NCI-H2081 (cell line): ENCODE measurements around the gene MRPS27.

Experiments
- DNase-seq, 2 experiments: peaks; one replicate each; lab custom pipeline; 2025; lab: John Stamatoyannopoulos, UW

The MRPS27 gene

DNA sequence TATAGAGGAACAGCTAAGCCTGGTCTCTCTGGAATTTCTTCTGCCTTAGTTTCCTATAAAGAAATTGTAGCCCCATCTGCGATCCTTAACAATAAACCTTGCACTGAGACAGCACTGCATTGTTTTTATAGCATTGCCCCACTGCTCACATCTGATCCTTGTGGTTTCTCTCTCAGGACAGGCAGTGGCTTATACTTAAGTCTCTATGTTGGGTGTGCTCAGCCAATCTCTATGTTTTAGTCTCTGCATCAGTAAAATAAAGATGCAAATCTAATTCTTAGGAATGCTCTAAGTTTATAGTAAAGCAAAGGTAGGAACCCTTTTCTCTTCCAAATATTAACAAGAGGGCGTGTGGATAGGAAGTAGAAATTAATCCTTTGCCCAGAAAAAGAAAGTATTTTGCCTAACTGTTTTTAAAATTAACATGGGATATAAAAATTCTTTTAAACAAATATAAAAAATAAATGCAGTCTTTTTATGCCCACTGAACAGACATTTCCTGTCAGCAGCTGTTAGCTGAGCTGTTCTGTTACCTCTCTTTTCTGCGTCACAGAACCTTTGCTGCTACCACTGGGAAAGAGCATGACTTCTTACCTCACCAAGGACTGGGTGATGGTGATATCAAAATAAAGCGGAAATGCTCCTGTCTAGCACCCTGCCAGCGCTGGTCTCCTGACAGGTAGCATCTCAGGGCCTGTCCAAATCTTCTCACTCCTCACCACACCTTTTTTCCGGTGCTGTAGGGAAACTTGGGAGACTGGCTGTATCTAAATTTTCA lies 29.5 kb downstream of the MRPS27 start:
- no peak for DNase-seq

DNA sequence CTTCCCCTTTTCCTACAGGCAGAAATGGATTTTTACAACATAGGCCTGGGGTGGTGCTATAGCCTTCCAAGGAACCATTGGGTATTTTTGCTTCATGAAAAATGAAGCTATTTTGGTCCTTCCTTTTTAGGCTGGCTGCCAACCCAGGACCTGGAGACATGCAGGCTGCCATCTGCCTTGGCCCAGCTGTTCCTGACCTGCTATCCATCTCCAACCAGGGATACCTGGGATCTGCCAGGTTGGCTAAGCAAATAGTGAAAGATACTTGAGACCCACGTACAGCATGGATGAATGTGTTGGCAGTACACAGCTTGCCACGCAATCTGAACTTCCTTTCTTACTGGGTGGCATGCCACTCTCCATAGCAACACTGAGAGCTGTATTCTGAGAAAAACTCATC lies 31.1 kb downstream of the MRPS27 start:
- DNase-seq, result peak; percentile 66 to 87

DNA sequence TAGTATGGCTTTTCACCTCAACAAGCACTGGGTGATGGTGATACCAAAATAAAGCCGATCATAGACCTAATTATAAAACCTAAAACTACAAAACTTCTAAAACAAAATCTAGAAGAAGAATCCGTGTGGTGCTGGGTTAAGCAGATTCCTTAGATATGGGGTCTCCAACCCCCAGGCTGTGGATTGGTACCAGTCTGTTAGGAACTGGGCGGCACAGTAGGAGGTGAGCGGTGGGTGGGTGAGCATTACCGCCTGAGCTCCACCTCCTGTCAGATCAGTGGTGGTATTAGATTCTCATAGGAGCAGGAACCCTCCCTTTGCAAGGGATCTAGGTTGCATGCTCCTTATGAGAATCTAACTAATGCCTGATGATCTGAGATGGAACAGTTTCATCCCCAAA lies 33.2 kb downstream of the MRPS27 start:
- DNase-seq, result no peak

DNA sequence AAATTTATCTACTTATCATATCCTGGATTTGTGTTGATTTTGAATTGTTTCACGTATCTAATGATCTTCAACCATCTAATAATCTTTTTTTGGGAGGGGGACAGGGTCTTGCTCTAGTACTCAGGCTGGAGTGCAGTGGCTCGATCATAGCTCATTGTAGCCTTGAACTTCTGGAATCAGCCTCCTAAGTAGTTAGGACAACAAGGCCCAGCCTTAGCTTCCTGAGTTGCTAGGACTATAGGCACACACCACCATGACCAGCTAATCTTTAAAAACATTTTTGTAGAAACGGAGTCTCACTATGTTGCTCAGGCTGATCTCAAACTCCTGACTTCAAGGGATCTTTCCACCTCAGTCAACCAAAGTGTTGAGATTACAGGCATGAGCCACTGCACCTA lies 34.6 kb downstream of the MRPS27 start:
- no peak for DNase-seq

DNA sequence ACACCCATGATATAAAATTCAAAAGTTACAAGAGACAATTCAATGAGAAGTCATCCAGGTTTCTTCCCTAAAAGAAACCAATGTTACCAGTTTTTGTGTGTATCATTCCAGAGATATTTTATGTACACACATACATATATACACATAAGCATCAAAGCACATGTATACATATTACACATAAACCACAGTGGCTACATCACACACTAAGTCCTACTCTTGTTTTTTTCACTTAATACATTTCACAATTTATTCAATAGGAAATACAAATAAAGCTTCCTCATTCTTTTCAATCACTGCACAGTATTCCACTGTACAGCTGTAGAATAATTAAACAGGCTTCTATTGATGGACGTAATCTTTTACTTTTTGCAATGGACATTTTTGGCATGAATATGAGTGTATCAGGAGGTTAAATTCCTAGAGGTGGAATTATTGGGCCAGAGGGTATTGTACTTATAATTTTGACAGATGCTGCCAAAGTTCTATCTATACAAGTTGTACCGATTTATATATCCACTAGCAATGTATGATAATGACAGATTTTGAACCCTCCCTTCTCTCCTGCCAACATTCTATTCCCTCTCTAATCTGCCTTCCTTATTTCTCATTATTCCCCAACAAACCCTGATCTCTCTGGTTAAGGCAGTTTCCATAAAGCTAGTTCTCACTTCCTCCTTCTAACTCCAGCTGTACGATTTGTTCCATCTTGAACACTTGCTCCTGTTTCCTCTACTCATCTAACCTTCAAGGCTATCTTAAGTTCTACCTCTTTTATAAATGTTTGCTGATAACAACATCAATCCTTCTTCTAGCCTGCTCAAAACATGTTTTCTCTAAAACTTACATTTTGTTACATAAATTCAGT lies 35.2 kb downstream of the MRPS27 start:
- DNase-seq, result no peak

DNA sequence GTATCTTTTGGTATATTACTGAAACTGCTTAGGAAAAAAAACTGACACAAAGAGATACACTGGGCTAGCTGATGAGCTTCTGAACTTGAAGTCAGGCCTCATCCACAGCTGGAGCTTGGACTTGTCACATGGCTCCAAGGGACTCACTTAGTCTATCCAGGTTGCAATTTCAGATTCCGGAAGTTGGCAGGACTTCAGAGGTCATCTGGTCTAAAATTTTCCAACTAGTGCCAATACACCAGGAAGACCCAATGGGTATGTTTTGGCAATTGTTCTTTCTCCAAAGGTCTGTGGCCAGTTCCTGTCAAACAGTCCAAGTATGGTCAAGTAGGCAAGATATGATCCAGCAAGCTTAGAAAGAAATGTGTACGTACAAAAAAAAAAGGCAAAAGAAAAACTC lies 36.7 kb downstream of the MRPS27 start:
- DNase-seq, result no peak

DNA sequence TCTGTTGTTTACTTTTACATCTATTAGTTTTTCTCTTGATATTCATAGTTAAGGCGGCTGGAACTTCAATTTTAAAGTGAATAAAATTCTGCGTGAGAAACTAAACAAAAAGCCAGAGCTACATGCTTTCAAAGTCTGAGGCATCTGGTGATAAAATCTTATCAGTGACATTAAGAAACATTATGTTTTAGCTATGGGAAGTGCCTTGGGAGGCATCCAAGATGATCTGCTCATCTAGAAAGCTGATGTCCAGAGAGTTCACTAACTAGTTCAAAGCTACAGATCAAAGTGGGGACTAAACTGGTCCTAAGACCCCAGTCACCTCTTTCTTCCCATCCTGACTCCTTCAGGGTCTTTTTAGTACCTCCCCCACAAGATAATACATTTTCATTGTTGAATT lies 37.2 kb downstream of the MRPS27 start:
- no peak for DNase-seq

DNA sequence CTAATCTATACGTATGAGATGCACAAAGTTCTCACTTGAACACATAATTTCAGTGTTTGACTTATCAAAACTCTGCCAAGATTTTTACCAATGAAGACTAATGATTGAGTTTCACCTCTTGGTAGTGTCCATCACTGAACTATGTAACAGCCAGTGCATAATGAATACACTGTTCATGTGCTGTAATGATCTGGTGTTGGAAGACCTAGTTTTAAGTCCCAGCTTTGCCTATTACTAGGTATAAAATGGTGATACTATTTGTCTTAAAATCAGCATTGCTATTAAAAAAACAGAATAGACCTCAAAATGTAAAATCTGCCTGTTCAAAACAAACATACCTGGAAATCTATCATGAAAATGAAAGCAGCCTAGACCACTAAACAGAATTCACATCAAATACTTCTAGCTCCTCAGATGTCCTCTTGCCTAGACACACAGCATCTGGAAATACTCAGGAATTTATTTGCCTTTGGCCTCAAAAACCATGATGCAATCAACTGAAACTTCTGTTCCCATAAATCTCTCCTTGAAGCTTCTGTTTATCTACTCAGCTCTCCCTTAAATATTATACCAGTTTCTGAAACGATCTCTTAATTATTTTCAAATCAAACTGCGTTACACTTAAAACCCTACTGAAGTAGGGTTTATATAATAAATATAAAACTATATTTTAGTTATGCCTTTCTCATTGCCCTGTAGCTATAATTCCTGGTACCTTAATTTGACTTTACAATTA lies 38.1 kb downstream of the MRPS27 start:
- no peak for DNase-seq

DNA sequence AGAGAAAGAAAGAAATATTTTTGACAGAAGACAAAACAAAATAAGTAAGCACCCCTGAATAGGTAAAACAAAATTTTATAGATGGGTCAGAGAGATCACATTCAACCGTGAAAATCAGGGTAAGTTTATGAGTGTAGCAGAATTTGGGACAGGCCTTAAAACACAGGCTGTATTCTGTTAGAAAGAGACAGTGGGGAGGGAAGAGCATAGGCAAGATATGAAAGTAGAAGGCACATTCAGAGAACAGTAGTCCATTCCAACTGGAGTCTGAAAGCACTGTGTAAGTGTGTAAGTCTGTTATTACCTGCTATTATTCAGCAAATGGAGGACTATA lies 38.6 kb downstream of the MRPS27 start:
- DNase-seq, result no peak

DNA sequence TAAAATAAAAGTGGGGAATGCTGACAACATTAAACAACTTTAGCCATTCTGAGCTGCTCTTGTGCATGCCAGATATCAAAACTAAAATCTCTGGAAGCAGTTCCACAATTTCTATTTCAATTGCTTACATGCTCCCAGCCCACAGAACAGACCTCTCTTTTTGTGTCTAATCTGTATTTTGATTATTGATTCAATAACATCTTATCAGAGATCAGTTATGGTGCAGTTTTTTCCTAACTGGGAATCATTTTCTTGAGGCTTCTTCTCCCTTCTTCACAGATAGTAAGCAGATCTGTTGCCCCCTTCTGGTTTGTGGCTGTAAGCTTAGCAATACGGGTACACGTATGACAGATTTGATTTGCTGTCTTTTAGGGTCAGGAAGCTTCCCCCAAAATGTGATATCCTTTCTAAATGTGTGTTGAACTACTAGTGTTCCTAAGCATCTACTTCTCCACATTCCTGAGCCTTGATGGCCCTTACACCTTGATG lies 39.4 kb downstream of the MRPS27 start:
- DNase-seq, result peak in 1 of 2 experiments; percentile 3

DNA sequence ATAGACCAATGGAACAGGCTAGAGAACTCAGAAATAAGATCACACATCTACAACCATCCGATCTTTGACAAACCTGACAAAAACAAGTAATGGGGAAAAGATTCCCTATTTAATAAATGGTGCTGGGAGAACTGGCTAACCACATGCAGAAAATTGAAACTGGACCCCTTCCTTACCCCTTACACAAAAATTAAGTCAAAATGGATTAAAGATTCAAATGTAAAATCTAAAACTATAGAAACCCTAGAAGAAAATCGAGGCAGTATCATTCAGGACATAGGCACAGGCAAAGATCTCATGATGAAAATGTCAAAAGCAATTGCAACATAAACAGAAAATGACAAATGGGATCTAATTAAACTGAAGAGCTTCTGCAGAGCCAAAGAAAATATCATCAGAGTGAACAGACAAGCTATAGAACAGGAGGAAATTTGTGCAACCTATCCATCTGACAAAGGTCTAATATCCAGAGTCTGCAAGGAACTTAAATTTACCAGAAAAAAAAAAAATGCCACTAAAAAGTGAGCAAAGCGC lies 43.8 kb downstream of the MRPS27 start:
- DNase-seq, result no peak

DNA sequence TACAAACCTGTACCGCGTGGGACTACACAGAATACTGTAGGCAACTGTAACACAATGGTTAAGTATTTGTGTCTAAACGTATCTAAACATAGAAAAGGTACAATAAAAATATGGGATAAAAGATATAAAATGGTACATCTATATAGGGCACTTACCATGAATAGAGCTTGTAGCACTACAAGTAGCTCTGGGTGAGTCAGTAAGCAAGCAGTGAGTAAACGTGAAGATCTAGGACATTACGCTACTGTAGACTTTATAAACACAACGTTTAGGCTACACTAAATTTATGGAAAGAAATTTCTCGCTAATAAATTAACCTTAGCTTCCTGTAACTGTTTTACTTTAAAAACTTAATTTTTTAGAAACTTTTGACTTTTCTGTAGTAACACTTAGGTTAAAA lies 46.5 kb downstream of the MRPS27 start:
- no peak for DNase-seq

DNA sequence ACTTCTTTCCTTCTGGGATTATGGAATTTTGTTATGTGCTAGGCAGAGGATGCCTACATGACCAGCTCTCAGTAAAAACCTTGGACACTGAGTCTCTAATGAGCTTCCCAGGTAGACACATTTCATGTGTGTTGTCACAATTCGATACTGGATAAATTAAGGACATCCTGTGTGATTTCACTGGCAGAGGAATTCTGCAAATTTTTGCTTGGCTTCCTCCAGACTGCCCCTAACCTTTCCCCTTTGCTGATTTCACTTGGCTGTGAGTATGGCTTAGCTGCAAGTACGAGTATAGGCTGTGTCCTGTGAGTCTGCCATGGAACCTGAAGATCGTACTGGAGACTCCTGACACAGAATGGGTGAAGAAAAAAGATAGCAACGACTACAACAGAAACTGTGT lies 47.6 kb downstream of the MRPS27 start:
- DNase-seq, result no peak

DNA sequence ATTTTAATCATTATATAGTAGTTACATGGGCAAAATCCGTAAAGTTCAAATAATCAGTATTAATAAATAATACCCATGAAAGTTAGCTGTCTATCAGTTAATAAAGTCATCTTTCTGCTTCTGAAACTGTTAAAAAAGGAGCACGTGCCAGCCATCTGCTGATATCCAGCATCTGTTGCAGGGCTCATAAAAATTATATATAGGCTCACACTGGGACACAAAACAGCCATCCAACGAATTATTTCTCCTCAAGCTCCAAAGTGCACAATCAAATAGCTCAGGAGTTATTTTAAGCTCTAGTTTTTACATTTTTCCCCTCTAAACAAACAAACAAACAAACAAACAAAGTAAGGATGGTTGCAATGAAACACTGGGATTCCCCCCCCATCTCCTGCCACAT lies 48.3 kb downstream of the MRPS27 start:
- no peak for DNase-seq

DNA sequence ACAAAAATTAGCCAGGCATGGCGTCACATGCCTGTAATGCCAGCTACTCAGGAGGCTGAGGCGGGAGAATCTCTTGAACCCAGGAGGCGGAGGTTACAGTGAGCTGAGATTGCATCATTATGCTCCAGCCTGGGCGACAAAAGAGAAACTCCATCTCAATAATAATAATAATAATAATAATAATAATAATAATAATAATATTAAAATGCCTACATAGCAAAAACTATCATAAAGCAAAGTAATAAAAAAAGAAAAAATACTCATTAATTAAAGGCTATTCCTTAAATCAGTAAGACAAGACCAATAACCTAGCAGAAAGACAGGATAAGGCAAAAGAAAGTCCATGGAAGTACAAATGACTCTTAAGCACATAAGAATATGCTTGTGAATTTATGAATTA lies 50.0 kb downstream of the MRPS27 start:
- DNase-seq, result no peak

DNA sequence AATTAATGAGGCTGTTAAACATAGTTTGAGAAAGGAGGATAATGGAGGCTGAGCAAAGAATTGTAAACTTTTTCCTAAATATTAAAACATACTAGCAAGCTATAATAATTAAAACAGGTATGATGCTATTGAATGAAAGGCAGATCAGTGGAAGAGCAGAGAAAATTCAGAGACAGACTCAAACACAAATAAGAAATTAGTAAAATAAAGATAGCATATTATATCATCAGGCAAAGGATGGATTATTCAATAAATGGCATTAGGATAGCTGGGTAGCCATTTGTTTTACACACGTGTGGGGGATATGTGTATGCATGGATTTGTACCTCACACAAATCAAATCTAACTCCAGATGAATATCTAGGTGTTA lies 50.6 kb downstream of the MRPS27 start:
- no peak for DNase-seq

DNA sequence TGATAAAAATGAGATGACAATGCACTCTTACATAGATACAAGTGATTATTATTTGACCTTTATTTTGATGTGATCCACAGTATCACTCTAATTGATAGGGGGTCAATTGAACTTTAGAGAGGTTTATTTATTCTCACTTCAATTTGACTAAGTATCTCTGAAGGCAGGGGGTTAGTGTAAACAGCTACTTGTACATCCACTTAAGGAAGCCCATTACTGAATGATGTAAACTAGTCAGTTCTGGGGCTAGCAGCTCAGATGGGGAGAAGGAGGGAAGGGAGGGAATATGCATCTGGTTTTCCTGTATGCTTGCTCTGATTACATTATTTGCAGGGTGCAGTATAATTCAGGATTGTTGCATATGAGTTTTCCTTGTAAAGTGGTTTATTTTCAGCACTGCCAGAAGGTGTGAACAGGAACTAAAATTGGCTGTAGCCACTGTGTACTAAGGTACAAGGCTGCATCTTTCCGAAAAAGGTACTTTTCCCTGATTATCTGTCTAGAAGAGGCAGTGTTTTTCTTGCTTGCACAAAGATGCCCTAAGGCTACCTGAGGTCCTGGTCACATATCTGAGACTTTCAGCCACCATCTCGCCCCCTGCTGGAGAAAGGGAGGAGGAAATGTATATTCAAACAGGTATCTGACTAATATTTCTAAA lies 51.2 kb downstream of the MRPS27 start:
- DNase-seq, result peak; percentile 40 to 62

DNA sequence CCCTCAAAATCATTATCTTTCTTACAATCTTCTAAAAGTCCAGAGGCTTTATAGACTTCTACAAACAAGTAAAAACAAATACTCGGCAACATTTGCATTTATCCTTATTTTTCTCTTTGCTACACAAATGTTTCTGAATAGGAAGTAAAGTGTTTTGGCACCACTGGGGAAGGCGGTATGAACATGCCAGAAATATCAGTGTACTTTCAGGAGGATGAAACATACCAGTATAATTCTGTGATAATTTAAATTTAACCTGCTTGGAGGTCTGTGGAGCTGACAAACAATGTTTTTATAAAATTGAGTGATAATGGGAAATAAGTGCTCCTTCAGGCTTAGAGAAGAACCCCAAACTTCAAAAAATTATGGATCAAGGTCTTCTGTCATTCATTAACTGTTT lies 51.8 kb downstream of the MRPS27 start:
- no peak for DNase-seq

DNA sequence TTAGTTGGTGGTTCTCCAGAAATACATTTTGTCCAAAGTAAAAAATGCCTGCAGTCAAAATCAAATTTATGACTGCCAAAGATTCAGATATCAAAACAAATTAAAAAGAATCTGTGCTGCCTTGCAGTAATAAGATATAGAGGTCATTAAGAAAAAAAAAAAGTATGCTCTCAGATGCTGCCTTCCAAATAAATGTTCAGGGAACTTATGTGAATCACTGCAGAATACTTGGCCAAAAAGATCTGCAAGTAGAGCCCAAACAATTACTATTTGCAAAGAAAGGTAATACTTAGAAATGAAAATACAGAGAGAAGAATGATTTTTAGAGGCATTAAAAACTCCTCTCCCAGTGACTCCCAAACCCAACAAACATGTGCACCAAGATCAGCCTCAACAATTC lies 52.4 kb downstream of the MRPS27 start:
- no peak for DNase-seq

DNA sequence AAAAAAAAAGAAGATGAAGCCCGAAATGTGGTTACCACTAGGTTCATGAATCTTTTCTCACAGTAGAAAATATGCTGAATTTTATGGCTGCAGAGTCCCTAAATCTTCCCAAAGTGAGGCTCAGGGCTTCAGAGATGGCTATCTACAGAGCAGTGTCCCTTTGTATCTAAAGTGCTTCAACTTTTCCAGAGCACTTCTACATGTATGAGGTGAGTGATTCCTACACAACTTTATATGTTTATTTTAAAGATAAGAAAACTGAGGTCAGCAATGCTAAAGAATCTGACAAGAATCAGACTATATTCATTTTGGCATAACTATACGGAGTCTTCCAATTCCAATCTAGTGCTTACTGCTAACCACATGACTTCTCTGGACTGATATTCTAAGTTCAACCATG lies 53.2 kb downstream of the MRPS27 start:
- DNase-seq, result no peak

DNA sequence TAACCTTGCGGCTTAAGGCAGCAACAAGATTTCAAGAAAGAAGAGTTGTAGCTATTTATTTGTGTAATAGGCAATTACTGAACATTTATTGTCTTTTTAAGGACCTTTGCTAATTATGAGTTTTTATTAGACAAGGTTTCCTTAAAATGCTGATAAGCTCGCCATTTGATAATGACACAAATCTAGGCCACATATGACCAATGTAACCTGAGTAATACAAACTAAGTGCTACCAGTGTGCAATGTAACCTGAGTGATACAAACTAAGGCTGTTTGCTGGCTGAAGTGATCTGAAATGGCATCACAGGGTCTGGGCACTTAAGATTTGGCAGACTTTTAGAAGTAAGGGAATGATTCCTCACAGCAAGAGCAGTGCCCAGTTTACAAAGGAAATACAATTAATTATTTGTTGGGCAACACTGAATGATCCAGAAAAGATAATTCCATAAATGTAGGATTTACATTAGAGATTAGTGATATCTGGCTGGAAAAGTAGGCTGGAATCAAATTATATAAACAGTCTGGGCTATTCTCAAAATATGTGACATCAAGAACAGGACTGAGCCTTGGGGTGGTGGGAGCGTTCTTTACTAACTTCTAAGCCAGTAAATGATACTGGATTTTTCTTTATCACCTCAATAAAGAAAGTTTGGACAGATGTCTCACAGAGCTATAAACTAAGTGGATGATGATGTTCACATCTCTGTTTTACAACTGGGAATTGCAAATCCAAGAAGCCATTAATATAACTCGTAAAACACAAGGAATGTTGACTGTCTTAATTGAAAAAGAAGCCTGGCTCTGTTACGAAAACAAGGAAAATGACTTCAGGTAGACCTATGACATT lies 54.8 kb downstream of the MRPS27 start:
- DNase-seq, result no peak
